KOPT-K1 (cell line): Measurements from ENCODE around the gene SEC14L2.

Source experiments
- H3K27ac ChIP-seq: fragments of 200-600 bp; sonication (generic); 2 replicates; pipeline ENCODE4 v1.5.1; 2016; ENCODE audit warnings: antibody characterized with exemption, mild to moderate bottlenecking, low read depth, low read length; ENCODE audit not compliant: poor library complexity, severe bottlenecking
- H3K36me3 ChIP-seq: fragments of 200-600 bp; sonication (generic); 2 replicates; pipeline ENCODE4 v1.5.1; 2017; ENCODE audit warnings: antibody characterized with exemption, mild to moderate bottlenecking, low read length, moderate library complexity; ENCODE audit not compliant: insufficient read depth
- H3K9me3 ChIP-seq: fragments of 200-600 bp; sonication (generic); 2 replicates; pipeline ENCODE4 v1.5.1; 2017; ENCODE audit warnings: antibody characterized with exemption, low read length, mild to moderate bottlenecking; ENCODE audit not compliant: insufficient read depth, poor library complexity, severe bottlenecking

SEC14L2 gene

GRCh38 chr22:30411780-30412179 is 15.0 kb downstream of the SEC14L2 start:
- H3K27ac ChIP-seq = no peak overlapping the region
- peaks cover 99% of the 10 kb centered on the region for H3K36me3 ChIP-seq
- H3K9me3 ChIP-seq = no peaks in the 10 kb centered on the region

DNA sequence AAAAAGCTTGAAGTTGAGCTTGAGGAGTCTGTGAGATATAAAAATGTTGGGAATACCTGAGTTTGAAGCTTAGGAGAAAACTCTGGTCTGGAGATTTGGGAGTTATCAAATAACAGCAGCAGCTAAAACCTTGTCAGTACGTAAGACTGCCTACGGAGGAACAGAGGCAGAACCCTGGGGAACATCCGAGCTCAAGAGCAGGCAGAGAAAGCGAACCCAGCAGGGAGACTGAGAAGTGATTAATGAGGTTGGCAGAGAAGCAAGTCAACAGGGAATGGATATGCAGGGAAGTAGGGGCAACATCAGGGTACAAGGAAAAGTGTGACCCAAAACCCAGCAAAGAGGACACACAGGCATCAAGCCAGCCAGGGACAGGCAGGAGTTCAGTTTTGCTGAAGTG is 16.2 kb downstream of the SEC14L2 start:
- Histone ChIP-seq H3K27ac (no peak overlapping the region), H3K36me3 (peaks cover 99% of the 10 kb centered on the region), H3K9me3 (no peaks in the 10 kb centered on the region)

GRCh38 chr22:30413745-30414524 is 17.1 kb downstream of the SEC14L2 start:
- H3K9me3 ChIP-seq = no peaks in the 10 kb centered on the region
- peaks cover 99% of the 10 kb centered on the region for H3K36me3 ChIP-seq
- no peak overlapping the region for H3K27ac ChIP-seq

DNA sequence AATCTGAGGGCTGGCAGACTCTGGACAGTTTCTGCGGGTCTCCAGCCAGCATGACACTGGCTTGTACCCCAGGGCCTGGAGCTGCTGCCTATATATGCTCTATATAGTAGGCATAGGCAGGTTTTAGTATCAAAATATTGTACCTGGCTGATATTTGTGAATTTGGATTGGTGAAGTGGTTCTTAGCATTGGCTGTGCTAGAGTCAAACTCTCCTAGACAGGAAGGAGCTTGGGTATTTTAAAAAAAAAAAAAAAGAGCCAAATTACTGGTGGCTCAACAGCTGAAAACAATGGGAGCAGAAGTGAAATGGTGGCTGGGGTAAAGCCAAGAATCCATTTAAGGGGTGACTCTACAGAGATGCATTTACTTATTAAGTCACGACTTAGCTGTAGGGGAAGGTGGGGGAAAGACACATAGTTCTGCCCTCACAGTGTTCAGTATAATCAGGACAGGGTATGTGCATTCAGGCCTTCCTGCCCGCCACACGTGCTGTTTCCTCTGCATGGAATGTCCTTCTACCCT is 17.8 kb downstream of the SEC14L2 start:
- H3K36me3 ChIP-seq = peaks cover 94% of the 10 kb centered on the region

GRCh38 chr22:30416403-30416802 is 19.6 kb downstream of the SEC14L2 start:
- peaks cover 94% of the 10 kb centered on the region for H3K36me3 ChIP-seq
- H3K27ac ChIP-seq = no peak overlapping the region
- no peaks in the 10 kb centered on the region for H3K9me3 ChIP-seq

More for the DNA sequence above, 17.8 kb downstream of the SEC14L2 start:
- H3K27ac ChIP-seq = no peak overlapping the region
- no peaks in the 10 kb centered on the region for H3K9me3 ChIP-seq

GRCh38 chr22:30416837-30417236 is 20.0 kb downstream of the SEC14L2 start:
- Histone ChIP-seq H3K27ac (no peak overlapping the region), H3K9me3 (no peaks in the 10 kb centered on the region), H3K36me3 (peaks cover 93% of the 10 kb centered on the region)

DNA sequence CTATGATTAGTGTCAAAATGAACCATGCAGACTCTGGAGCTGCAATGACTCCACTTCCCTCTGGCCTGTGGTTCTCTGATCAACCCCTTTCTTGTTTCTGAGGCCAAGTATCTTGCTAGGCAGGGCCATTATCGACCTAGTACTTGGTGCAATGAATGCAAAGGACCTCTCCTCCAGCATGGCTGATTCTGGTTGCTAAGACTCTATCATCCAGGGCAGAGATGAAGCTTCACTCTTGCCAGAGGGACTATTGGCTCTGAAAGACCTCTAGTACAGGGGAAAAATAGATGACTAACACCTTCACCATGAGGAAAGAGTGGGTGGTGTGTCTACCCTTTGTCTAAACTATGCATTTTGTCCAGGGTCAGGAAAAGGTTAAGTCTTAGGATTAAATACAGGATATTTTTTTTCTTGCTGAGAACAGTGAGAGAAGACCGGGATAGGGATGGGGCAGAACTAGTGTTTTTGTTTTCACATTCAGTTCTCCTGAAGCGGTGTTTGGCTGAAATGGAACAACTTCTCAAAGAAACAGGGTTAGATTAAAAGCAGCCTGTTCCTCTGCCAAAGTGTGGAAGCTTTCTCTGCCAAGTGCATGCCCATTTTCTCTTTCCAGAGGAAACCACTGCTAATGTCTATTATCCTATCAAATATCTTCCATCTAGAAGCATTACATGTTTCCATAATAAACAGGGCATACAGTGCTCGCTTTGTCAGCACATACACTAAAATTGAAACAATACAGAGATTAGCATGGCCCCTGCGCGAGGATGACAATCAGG is 23.7 kb downstream of the SEC14L2 start:
- H3K27ac ChIP-seq = no peak overlapping the region
- H3K36me3 ChIP-seq = peaks cover 61% of the 10 kb centered on the region
- no peaks in the 10 kb centered on the region for H3K9me3 ChIP-seq

DNA sequence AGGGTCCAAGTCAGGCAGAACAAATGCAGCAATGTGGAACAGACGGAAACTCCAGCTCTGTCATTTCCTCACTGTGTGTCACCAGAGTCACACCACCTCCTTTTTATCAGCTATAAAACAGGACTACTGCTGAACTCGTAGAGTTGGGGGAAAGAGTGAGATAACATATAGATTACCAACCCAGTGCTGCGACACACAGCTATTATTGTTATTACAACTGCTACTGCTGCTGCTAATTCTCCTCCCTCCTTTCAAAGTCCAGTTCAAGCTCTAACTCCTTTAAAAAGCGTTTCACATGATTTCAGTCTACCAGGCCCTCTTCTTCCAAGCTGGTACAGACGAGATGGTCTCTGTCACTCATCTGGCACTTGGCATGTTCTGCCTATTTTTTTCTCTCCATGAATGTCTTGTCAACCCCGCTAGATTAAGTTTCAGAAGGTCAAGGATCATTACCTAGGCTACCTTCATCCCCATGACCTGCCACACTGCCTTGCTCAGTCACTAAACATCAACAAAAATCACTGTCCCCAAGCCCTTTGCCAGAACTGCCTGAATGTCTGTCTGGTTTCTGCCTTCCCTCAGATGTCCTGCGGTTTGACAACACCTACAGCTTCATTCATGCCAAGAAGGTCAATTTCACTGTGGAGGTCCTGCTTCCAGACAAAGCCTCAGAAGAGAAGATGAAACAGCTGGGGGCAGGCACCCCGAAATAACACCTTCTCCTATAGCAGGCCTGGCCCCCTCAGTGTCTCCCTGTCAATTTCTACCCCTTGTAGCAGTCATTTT is 25.1 kb downstream of the SEC14L2 start:
- no peaks in the 10 kb centered on the region for H3K9me3 ChIP-seq
- H3K27ac ChIP-seq = no peak overlapping the region
- H3K36me3 ChIP-seq = peaks cover 49% of the 10 kb centered on the region

- no peaks in the 10 kb centered on the region for H3K9me3 ChIP-seq
- peak overlapping the region; percentile 93 for H3K27ac ChIP-seq
- H3K36me3 ChIP-seq = peaks cover 49% of the 10 kb centered on the region
These were observed 25.9 kb downstream of the SEC14L2 start for GRCh38 chr22:30422481-30423300.

- Histone ChIP-seq H3K27ac (peak overlapping the region; percentile 93), H3K9me3 (no peaks in the 10 kb centered on the region), H3K36me3 (peaks cover 49% of the 10 kb centered on the region)
These were observed 26.6 kb downstream of the SEC14L2 start for GRCh38 chr22:30423301-30423958.

DNA sequence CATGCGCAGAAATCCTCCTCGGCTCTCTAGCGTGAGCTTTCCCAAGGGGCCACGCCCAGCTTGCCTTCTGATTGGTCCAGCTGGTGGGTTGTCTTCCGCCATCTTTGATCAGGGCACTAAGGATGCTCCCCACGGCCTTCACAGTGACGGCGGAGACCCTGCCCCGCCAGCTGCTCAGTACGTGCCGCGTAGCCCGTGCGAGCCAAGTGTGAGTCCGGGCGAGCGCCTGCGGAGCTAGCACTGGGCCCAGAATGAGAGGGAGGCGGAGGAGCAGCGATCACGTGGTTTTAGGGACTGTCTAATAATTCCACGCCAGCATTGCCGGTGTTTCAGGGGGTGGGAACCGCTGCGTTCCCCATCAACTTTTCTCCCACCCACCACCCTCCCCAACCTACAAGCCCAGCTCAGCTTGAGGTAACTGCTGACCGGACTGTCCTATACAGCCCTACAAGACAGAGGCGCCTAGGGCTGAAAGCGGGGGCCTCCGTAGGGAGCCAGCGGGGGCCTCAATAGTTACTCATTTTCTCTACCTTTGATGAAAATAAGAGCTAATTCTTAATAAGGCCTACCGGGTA is 27.2 kb downstream of the SEC14L2 start:
- Histone ChIP-seq H3K36me3 (peaks cover 49% of the 10 kb centered on the region), H3K9me3 (no peaks in the 10 kb centered on the region), H3K27ac (peak overlapping the region; percentile 93)

DNA sequence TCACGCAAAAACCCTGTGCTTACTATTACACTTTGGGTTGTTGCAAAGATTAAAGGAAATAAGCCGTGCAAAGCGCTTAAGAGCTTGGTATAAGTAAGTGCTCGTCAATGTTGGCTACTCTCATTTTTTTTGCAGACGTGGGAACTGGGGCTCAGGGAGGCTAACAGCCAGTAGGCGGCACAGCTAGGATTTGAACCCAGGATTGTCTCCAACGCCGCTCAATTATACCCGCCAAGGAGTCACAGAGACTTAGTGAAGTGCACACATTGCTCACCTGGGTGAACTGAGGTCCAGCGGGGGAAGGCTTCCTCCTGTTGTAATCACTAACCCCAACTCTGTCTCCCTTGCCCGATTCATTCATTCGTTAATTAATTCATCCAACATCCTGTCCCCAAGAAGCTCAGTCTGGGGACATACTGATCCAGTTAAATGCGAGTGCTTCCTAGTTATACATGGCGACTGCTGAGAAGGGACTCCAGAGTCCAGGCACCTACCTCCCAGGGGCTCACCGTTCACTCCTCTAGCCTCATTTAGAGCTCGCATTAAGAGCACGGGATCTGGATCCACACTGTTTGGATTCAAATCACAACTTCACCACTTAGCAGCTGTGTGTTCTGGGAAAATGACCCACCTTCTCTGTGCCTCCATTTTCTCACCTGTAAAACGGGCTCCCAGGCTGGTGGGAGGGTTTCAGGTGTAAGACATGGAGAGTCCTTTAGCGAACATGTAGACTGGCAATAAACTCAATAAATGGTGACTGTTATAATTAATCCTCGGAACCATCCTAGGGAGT is 27.9 kb downstream of the SEC14L2 start:
- Histone ChIP-seq H3K9me3 (no peaks in the 10 kb centered on the region), H3K36me3 (peaks cover 55% of the 10 kb centered on the region), H3K27ac (peak overlapping the region; percentile 93)

- peak overlapping the region; percentile 93 for H3K27ac ChIP-seq
- peaks cover 50% of the 10 kb centered on the region for H3K36me3 ChIP-seq
- H3K9me3 ChIP-seq = no peaks in the 10 kb centered on the region
These were observed 28.5 kb downstream of the SEC14L2 start for GRCh38 chr22:30425327-30425615.
